ENCODE measurements around the gene FBXO21.

- TF ChIP-seq HNRNPK (IDR thresholded peaks at IDR 0.05; ENCODE audit: low read depth, low read length, poor library complexity, severe bottlenecking) (no peak), POLR2A (IDR thresholded peaks at IDR 0.05; ENCODE audit: insufficient read depth in 1 of 2, low read depth in 2 of 2, low read length in 2 of 2) (no peak)
- TF ChIP-seq, protein P1, sequence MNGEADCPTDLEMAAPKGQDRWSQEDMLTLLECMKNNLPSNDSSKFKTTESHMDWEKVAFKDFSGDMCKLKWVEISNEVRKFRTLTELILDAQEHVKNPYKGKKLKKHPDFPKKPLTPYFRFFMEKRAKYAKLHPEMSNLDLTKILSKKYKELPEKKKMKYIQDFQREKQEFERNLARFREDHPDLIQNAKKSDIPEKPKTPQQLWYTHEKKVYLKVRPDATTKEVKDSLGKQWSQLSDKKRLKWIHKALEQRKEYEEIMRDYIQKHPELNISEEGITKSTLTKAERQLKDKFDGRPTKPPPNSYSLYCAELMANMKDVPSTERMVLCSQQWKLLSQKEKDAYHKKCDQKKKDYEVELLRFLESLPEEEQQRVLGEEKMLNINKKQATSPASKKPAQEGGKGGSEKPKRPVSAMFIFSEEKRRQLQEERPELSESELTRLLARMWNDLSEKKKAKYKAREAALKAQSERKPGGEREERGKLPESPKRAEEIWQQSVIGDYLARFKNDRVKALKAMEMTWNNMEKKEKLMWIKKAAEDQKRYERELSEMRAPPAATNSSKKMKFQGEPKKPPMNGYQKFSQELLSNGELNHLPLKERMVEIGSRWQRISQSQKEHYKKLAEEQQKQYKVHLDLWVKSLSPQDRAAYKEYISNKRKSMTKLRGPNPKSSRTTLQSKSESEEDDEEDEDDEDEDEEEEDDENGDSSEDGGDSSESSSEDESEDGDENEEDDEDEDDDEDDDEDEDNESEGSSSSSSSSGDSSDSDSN (CRISPR knock-in tag; IDR thresholded peaks at IDR 0.05): no peak
These were observed 60.9 kb downstream of the FBXO21 start for GRCh38 chr12:117129391-117129790.

Data from HepG2 (cell line).